Left lobe of liver (tissue), 2 donors: Measurements from ENCODE around the gene DSN1. TPM values are rescaled to one million over a fixed set of nuclear protein-coding genes. Genes with fewer than 3 reads are reported as not detected.
"Not testable (repeated sequence)": the region's sequence is repeated elsewhere in the genome, so short reads cannot be mapped to it uniquely, and the experiment has no call there.

Source experiments
- ATAC-seq: fragments of 200-7000 bp; cut with Tn5 transposase; one replicate; pipeline ENCODE4 v1.9.1; 2020; ENCODE audit warnings: mild to moderate bottlenecking, moderate library complexity
- DNase-seq: peaks from one replicate; pipeline ENCODE4 v3.0.0-alpha.2; 2020; ENCODE audit warnings: low spot score
- total RNA-seq: library from RNA; stranded (reverse); gene quantifications from one replicate; pipeline ENCODE4 v1.2.1, GENCODE V29; 2021
- donor health status: DM: no; HTN: no; CAD: no; lungs with moderate emphysema.
- donor health status: DM: no; HTN: yes; CAD: no.

The DSN1 gene
- 3.4 TPM for total RNA-seq

- DNase-seq: peak; percentile 99
These were observed at the start of gene DSN1 for GRCh38 chr20:36773597-36774390. DSN1 (minus strand) TSS chr20:36773763; CDS start chr20:36771458, 2,305 bp downstream.

GRCh38 chr20:36823121-36823520 lies 49.6 kb upstream of the DSN1 start:
- ATAC-seq (no peak), DNase-seq (no peak)

More at GRCh38 chr20:36773597-36774390, at the start of gene DSN1:
- ATAC-seq: peak; percentile 94

- DNase-seq: no peak
- no peak for ATAC-seq
These were observed 48.4 kb upstream of the DSN1 start for GRCh38 chr20:36821964-36822437.

GRCh38 chr20:36820928-36821327 lies 47.4 kb upstream of the DSN1 start:
- no peak for ATAC-seq
- DNase-seq: no peak

GRCh38 chr20:36820073-36820472 lies 46.5 kb upstream of the DSN1 start:
- DNase-seq (no peak), ATAC-seq (no peak)

- ATAC-seq (peak; percentile 31), DNase-seq (no peak)
These were observed 46.1 kb upstream of the DSN1 start for GRCh38 chr20:36819659-36820058.

- DNase-seq: no peak
- no peak for ATAC-seq
These were observed 45.3 kb upstream of the DSN1 start for GRCh38 chr20:36818861-36819260.

- no peak for ATAC-seq
- no peak for DNase-seq
These were observed 44.6 kb upstream of the DSN1 start for GRCh38 chr20:36818185-36818584.

- ATAC-seq (no peak), DNase-seq (no peak)
These were observed 43.9 kb upstream of the DSN1 start for GRCh38 chr20:36817496-36817895.

GRCh38 chr20:36815454-36816091 lies 42.0 kb upstream of the DSN1 start:
- no peak for ATAC-seq
- no peak for DNase-seq

GRCh38 chr20:36812594-36813463 lies 39.3 kb upstream of the DSN1 start:
- DNase-seq (no peak), ATAC-seq (no peak)

GRCh38 chr20:36808317-36809257 lies 35.0 kb upstream of the DSN1 start:
- DNase-seq (peak; percentile 57), ATAC-seq (peak; percentile 69)

GRCh38 chr20:36806049-36806448 lies 32.5 kb upstream of the DSN1 start:
- DNase-seq (no peak), ATAC-seq (no peak)

- DNase-seq: no peak
- no peak for ATAC-seq
These were observed 31.8 kb upstream of the DSN1 start for GRCh38 chr20:36805396-36805795.

- DNase-seq (no peak), ATAC-seq (no peak)
These were observed 30.9 kb upstream of the DSN1 start for GRCh38 chr20:36804425-36804824.

- ATAC-seq (no peak), DNase-seq (no peak)
These were observed 29.0 kb upstream of the DSN1 start for GRCh38 chr20:36802326-36803222.

- DNase-seq (no peak), ATAC-seq (no peak)
These were observed 26.8 kb upstream of the DSN1 start for GRCh38 chr20:36800410-36800809.

- ATAC-seq, DNase-seq: not testable (repeated sequence)
These were observed 25.8 kb upstream of the DSN1 start for GRCh38 chr20:36799313-36799712.

GRCh38 chr20:36796875-36797274 lies 23.3 kb upstream of the DSN1 start:
- DNase-seq (no peak), ATAC-seq (no peak)
